Measurements from ENCODE around the gene IST1. TPM values are rescaled to one million over a fixed set of nuclear protein-coding genes. Genes with fewer than 3 reads are reported as not detected.

Gene IST1
- total and polyA plus RNA-seq, 10 of the 15 experiments (the other 5 are each of a cell fraction or from before 2014, with no cell fraction given): 97.3 to 293 (median 138) TPM

GRCh38 chr16:71895679-71896365 is 491 bp downstream of the IST1 start (continued):
- TF ChIP-seq NKRF (conservative IDR thresholded peaks at IDR 0.05) (0 out of 2 replicates have a peak, but pooled peaks have one; percentile 28), IKZF1 (conservative IDR thresholded peaks at IDR 0.05) (no peak), MLLT1 (IDR thresholded peaks at IDR 0.05) (no peak), KDM1A (IDR thresholded peaks at IDR 0.05; ENCODE audit: borderline replicate concordance) (no peak), SREBF1 (IDR thresholded peaks at IDR 0.05; ENCODE audit: low read length) (no peak), ZNF207 (IDR thresholded peaks at IDR 0.05; ENCODE audit: borderline replicate concordance) (no peak), EED (IDR thresholded peaks at IDR 0.05; ENCODE audit: low read depth) (no peak), YY1 (IDR thresholded peaks at IDR 0.05; ENCODE audit: low read depth, low read length) (peak; percentile 26; the same call in 1 of the 2 replicates), RAD51 (IDR thresholded peaks at IDR 0.05) (no peak), MYC (IDR thresholded peaks at IDR 0.05; ENCODE audit: insufficient read depth, insufficient read length, insufficient replicate concordance, low read length, severe bottlenecking) (no peak), HDAC2 (IDR thresholded peaks at IDR 0.05) (no peak), BHLHE40 (IDR thresholded peaks at IDR 0.05; ENCODE audit: borderline replicate concordance in 1 of 2, low read depth in 2 of 2, low read length in 1 of 2) (no peak), CREM (IDR thresholded peaks at IDR 0.05; ENCODE audit: low read depth) (no peak), RFX5 (IDR thresholded peaks at IDR 0.05; ENCODE audit: low read depth, low read length) (no peak), NBN (IDR thresholded peaks at IDR 0.05) (no peak), BCL11A (IDR thresholded peaks at IDR 0.05; ENCODE audit: low read depth, low read length) (no peak), MAX (IDR thresholded peaks at IDR 0.05; ENCODE audit: low read depth, low read length) (no peak), CTCF (IDR thresholded peaks at IDR 0.05 in 2 of 3, conservative IDR thresholded peaks at IDR 0.05 in 1 of 3; ENCODE audit: control insufficient read depth in 2 of 3, extremely low read depth in 1 of 3, insufficient read depth in 1 of 3, low read depth in 3 of 3, low read length in 3 of 3) (no peak), IRF4 (IDR thresholded peaks at IDR 0.05; ENCODE audit: low read depth, low read length) (no peak), SUPT20H (IDR thresholded peaks at IDR 0.05; ENCODE audit: borderline replicate concordance, control insufficient read depth, low read depth, low read length) (no peak), ASH2L (IDR thresholded peaks at IDR 0.05; ENCODE audit: borderline replicate concordance, low read depth) (0 out of 2 replicates have a peak, but pooled peaks have one; percentile 5), ATF3 (IDR thresholded peaks at IDR 0.05; ENCODE audit: borderline replicate concordance, extremely low read depth, low read depth, low read length) (no peak), GABPA (IDR thresholded peaks at IDR 0.05; ENCODE audit: low read depth) (no peak), NFXL1 (IDR thresholded peaks at IDR 0.05; ENCODE audit: borderline replicate concordance) (no peak), STAT1 (conservative IDR thresholded peaks at IDR 0.05) (no peak), CREB1 (IDR thresholded peaks at IDR 0.05; ENCODE audit: low read depth) (no peak), CBX3 (IDR thresholded peaks at IDR 0.05; ENCODE audit: borderline replicate concordance, low read depth) (no peak)

All from GM12878 (cell line).